Fibroblast of upper back skin (primary cell): ENCODE measurements around the gene SCN8A.
"Not testable (repeated sequence)": the region's sequence is repeated elsewhere in the genome, so short reads cannot be mapped to it uniquely, and the experiment has no call there.

ENCODE experiments used
- DNase-seq: peaks from one replicate; pipeline ENCODE4 v3.0.0-alpha.2; 2013

SCN8A gene

GRCh38 chr12:51625370-51625769 is 34.3 kb downstream of the SCN8A start:
- DNase-seq = no peak

- DNase-seq = no peak
Observed at GRCh38 chr12:51626115-51626514, 35.1 kb downstream of the SCN8A start.

GRCh38 chr12:51626629-51627028 is 35.6 kb downstream of the SCN8A start:
- no peak for DNase-seq

- DNase-seq = no peak
Observed at GRCh38 chr12:51630256-51630880, 39.3 kb downstream of the SCN8A start.

- no peak for DNase-seq
Observed at GRCh38 chr12:51630986-51631385, 40.0 kb downstream of the SCN8A start.

- DNase-seq = peak; percentile 65
Observed at GRCh38 chr12:51631591-51631990, 40.6 kb downstream of the SCN8A start.

- DNase-seq = no peak
Observed at GRCh38 chr12:51632623-51633022, 41.6 kb downstream of the SCN8A start.

GRCh38 chr12:51635346-51635745 is 44.3 kb downstream of the SCN8A start:
- peak; percentile 35 for DNase-seq

- DNase-seq = peak; percentile 55
Observed at GRCh38 chr12:51636581-51636980, 45.5 kb downstream of the SCN8A start.

GRCh38 chr12:51636986-51637385 is 46.0 kb downstream of the SCN8A start:
- no peak for DNase-seq

GRCh38 chr12:51639361-51639760 is 48.3 kb downstream of the SCN8A start:
- peak; percentile 56 for DNase-seq

GRCh38 chr12:51642286-51642685 is 51.3 kb downstream of the SCN8A start:
- DNase-seq = no peak

GRCh38 chr12:51643951-51644350 is 52.9 kb downstream of the SCN8A start:
- no peak for DNase-seq

- not testable (repeated sequence) for DNase-seq
Observed at GRCh38 chr12:51644691-51645090, 53.7 kb downstream of the SCN8A start.

GRCh38 chr12:51645961-51646360 is 54.9 kb downstream of the SCN8A start:
- DNase-seq = no peak

GRCh38 chr12:51647647-51648046 is 56.6 kb downstream of the SCN8A start:
- no peak for DNase-seq

GRCh38 chr12:51653431-51653830 is 62.4 kb downstream of the SCN8A start:
- no peak for DNase-seq

GRCh38 chr12:51661199-51661598 is 70.2 kb downstream of the SCN8A start:
- peak; percentile 33 for DNase-seq

GRCh38 chr12:51661836-51662235 is 70.8 kb downstream of the SCN8A start:
- no peak for DNase-seq

- no peak for DNase-seq
Observed at GRCh38 chr12:51662728-51663154, 71.7 kb downstream of the SCN8A start.

GRCh38 chr12:51663390-51663789 is 72.4 kb downstream of the SCN8A start:
- DNase-seq = no peak

- peak; percentile 18 for DNase-seq
Observed at GRCh38 chr12:51666696-51667095, 75.7 kb downstream of the SCN8A start.

- DNase-seq = no peak
Observed at GRCh38 chr12:51667269-51667668, 76.2 kb downstream of the SCN8A start.

GRCh38 chr12:51669271-51669670 is 78.2 kb downstream of the SCN8A start:
- DNase-seq = no peak

GRCh38 chr12:51669996-51670395 is 79.0 kb downstream of the SCN8A start:
- DNase-seq = no peak
